ENCODE results near the gene FAT1. TPM values are rescaled to one million over a fixed set of nuclear protein-coding genes. Genes with fewer than 3 reads are reported as not detected.

The FAT1 gene
- total RNA-seq, 2 experiments from 2014 or later: 0.02 to 0.05 TPM

- intact Hi-C loops (cut with DNase I, micrococcal nuclease): no loop called here
- POLR2A ChIA-PET: no interaction called here
- no peak overlapping the region for H3K27ac Mint-ChIP-seq
Observed at GRCh38 chr4:186746581-186746980, 22.9 kb upstream of the FAT1 start.

GRCh38 chr4:186743261-186743660 is 19.6 kb upstream of the FAT1 start:
- ChIA-PET CTCF (interaction anchor here (1.4 kb wide), 1 partner anchor 57 kb away, joined by 3 read pairs; no protein-coding TSS in a partner anchor), POLR2A (no interaction called here)
- no peaks in the 10 kb centered on the region for H3K4me1 Mint-ChIP-seq
- H3K9me3 Mint-ChIP-seq (ENCODE audit: low read depth): no peaks in the 10 kb centered on the region
- ATAC-seq (no peak), DNase-seq (no peak)
- intact Hi-C loops (cut with DNase I, micrococcal nuclease): no loop called here
- no peak overlapping the region for H3K27ac Mint-ChIP-seq
- no peak overlapping the region for H3K4me3 Mint-ChIP-seq
- no peaks in the 10 kb centered on the region for H3K27me3 Mint-ChIP-seq
- H3K36me3 Mint-ChIP-seq (ENCODE audit: low read depth): no peaks in the 10 kb centered on the region

More at GRCh38 chr4:186746581-186746980, 22.9 kb upstream of the FAT1 start:
- H3K4me1 Mint-ChIP-seq: no peaks in the 10 kb centered on the region
- DNase-seq (no peak), ATAC-seq (no peak)
- no peak overlapping the region for H3K4me3 Mint-ChIP-seq
- CTCF ChIA-PET: no interaction called here
- peaks cover 2% of the 10 kb centered on the region for H3K27me3 Mint-ChIP-seq
- H3K9me3 Mint-ChIP-seq (ENCODE audit: low read depth): no peaks in the 10 kb centered on the region
- no peaks in the 10 kb centered on the region for H3K36me3 Mint-ChIP-seq (ENCODE audit: low read depth)

GRCh38 chr4:186740822-186741221 is 17.2 kb upstream of the FAT1 start:
- Mint-ChIP-seq H3K4me3 (no peak overlapping the region), H3K36me3 (ENCODE audit: low read depth) (no peaks in the 10 kb centered on the region), H3K4me1 (no peaks in the 10 kb centered on the region), H3K9me3 (ENCODE audit: low read depth) (no peaks in the 10 kb centered on the region), H3K27me3 (no peaks in the 10 kb centered on the region), H3K27ac (no peak overlapping the region)
- ATAC-seq (no peak), DNase-seq (no peak)
- POLR2A ChIA-PET: no interaction called here
- intact Hi-C loops (cut with DNase I, micrococcal nuclease): no loop called here
- CTCF ChIA-PET: no interaction called here

- ChIA-PET CTCF (interaction anchor here (0.8 kb wide), 1 partner anchor 29 kb away, joined by 3 read pairs; no protein-coding TSS in a partner anchor), POLR2A (interaction anchor here (0.6 kb wide), 1 partner anchor 1047 kb away, joined by 3 read pairs; no protein-coding TSS in a partner anchor)
- DNase-seq: no peak
- no peak for ATAC-seq
- no peak overlapping the region for H3K27ac Mint-ChIP-seq
- no peak overlapping the region for H3K4me3 Mint-ChIP-seq
- intact Hi-C loops (cut with DNase I, micrococcal nuclease): no loop called here
- H3K36me3 Mint-ChIP-seq (ENCODE audit: low read depth): no peaks in the 10 kb centered on the region
- no peaks in the 10 kb centered on the region for H3K27me3 Mint-ChIP-seq
- H3K9me3 Mint-ChIP-seq (ENCODE audit: low read depth): no peaks in the 10 kb centered on the region
- H3K4me1 Mint-ChIP-seq: no peaks in the 10 kb centered on the region
Observed at GRCh38 chr4:186739802-186740434, 16.3 kb upstream of the FAT1 start.

- ChIA-PET POLR2A (no interaction called here), CTCF (interaction anchor here (0.8 kb wide), 1 partner anchor 28 kb away, joined by 3 read pairs; no protein-coding TSS in a partner anchor)
- no peak for DNase-seq
- Mint-ChIP-seq H3K27me3 (no peaks in the 10 kb centered on the region), H3K27ac (no peak overlapping the region), H3K36me3 (ENCODE audit: low read depth) (no peaks in the 10 kb centered on the region), H3K4me1 (no peaks in the 10 kb centered on the region), H3K9me3 (ENCODE audit: low read depth) (no peaks in the 10 kb centered on the region), H3K4me3 (no peak overlapping the region)
- intact Hi-C loops (cut with DNase I, micrococcal nuclease): no loop called here
- ATAC-seq: no peak
Observed at GRCh38 chr4:186739317-186739716, 15.7 kb upstream of the FAT1 start.

- H3K4me3 Mint-ChIP-seq: no peak overlapping the region
- ATAC-seq (no peak), DNase-seq (no peak)
- ChIA-PET POLR2A (no interaction called here), CTCF (no interaction called here)
- H3K9me3 Mint-ChIP-seq (ENCODE audit: low read depth): no peaks in the 10 kb centered on the region
- no peaks in the 10 kb centered on the region for H3K4me1 Mint-ChIP-seq
- H3K36me3 Mint-ChIP-seq (ENCODE audit: low read depth): no peaks in the 10 kb centered on the region
- intact Hi-C loops (cut with DNase I, micrococcal nuclease): no loop called here
- peaks cover 2% of the 10 kb centered on the region for H3K27me3 Mint-ChIP-seq
- no peak overlapping the region for H3K27ac Mint-ChIP-seq
Observed at GRCh38 chr4:186738421-186738820, 14.8 kb upstream of the FAT1 start.

- CTCF ChIA-PET: no interaction called here
- H3K27me3 Mint-ChIP-seq: peaks cover 2% of the 10 kb centered on the region
- DNase-seq: no peak
- ATAC-seq: no peak
- no peaks in the 10 kb centered on the region for H3K9me3 Mint-ChIP-seq (ENCODE audit: low read depth)
- no peaks in the 10 kb centered on the region for H3K36me3 Mint-ChIP-seq (ENCODE audit: low read depth)
- POLR2A ChIA-PET: no interaction called here
- H3K27ac Mint-ChIP-seq: no peak overlapping the region
- no peaks in the 10 kb centered on the region for H3K4me1 Mint-ChIP-seq
- H3K4me3 Mint-ChIP-seq: no peak overlapping the region
- intact Hi-C loops (cut with DNase I, micrococcal nuclease): no loop called here
Observed at GRCh38 chr4:186737427-186737826, 13.8 kb upstream of the FAT1 start.

- ATAC-seq: no peak
- no peaks in the 10 kb centered on the region for H3K9me3 Mint-ChIP-seq (ENCODE audit: low read depth)
Observed at GRCh38 chr4:186736466-186736865, 12.8 kb upstream of the FAT1 start.

GRCh38 chr4:186734251-186734650 is 10.6 kb upstream of the FAT1 start:
- CTCF ChIA-PET: no interaction called here
- Mint-ChIP-seq H3K4me3 (no peak overlapping the region), H3K4me1 (no peaks in the 10 kb centered on the region), H3K36me3 (ENCODE audit: low read depth) (no peaks in the 10 kb centered on the region), H3K27me3 (peaks cover 2% of the 10 kb centered on the region), H3K9me3 (ENCODE audit: low read depth) (no peaks in the 10 kb centered on the region), H3K27ac (no peak overlapping the region)
- intact Hi-C loops (cut with DNase I, micrococcal nuclease): no loop called here
- DNase-seq: no peak
- ATAC-seq: no peak
- POLR2A ChIA-PET: no interaction called here

More at GRCh38 chr4:186736466-186736865, 12.8 kb upstream of the FAT1 start:
- DNase-seq: no peak
- intact Hi-C loops (cut with DNase I, micrococcal nuclease): no loop called here
- Mint-ChIP-seq H3K27me3 (peaks cover 2% of the 10 kb centered on the region), H3K4me3 (no peak overlapping the region), H3K27ac (no peak overlapping the region), H3K36me3 (ENCODE audit: low read depth) (no peaks in the 10 kb centered on the region), H3K4me1 (no peaks in the 10 kb centered on the region)
- CTCF ChIA-PET: no interaction called here
- POLR2A ChIA-PET: no interaction called here

- no peak overlapping the region for H3K27ac Mint-ChIP-seq
- H3K9me3 Mint-ChIP-seq (ENCODE audit: low read depth): no peaks in the 10 kb centered on the region
- H3K36me3 Mint-ChIP-seq (ENCODE audit: low read depth): no peaks in the 10 kb centered on the region
- intact Hi-C loops (cut with DNase I, micrococcal nuclease): no loop called here
- ChIA-PET CTCF (no interaction called here), POLR2A (no interaction called here)
- peaks cover 6% of the 10 kb centered on the region for H3K27me3 Mint-ChIP-seq
- H3K4me1 Mint-ChIP-seq: no peaks in the 10 kb centered on the region
- no peak overlapping the region for H3K4me3 Mint-ChIP-seq
- ATAC-seq (no peak), DNase-seq (no peak)
Observed at GRCh38 chr4:186733778-186734177, 10.1 kb upstream of the FAT1 start.

GRCh38 chr4:186730621-186731020 is 7.0 kb upstream of the FAT1 start:
- ChIA-PET POLR2A (no interaction called here), CTCF (interaction anchor here (0.6 kb wide), 1 partner anchor 73 kb away, joined by 3 read pairs; no protein-coding TSS in a partner anchor)
- Mint-ChIP-seq H3K27me3 (peaks cover 32% of the 10 kb centered on the region), H3K4me1 (peaks cover 8% of the 10 kb centered on the region), H3K9me3 (ENCODE audit: low read depth) (no peaks in the 10 kb centered on the region), H3K27ac (no peak overlapping the region), H3K36me3 (ENCODE audit: low read depth) (no peaks in the 10 kb centered on the region), H3K4me3 (no peak overlapping the region)
- DNase-seq: no peak
- ATAC-seq: no peak
- intact Hi-C loops (cut with DNase I, micrococcal nuclease): no loop called here

GRCh38 chr4:186729856-186730255 is 6.2 kb upstream of the FAT1 start:
- peaks cover 39% of the 10 kb centered on the region for H3K27me3 Mint-ChIP-seq
- intact Hi-C loops (cut with DNase I, micrococcal nuclease): no loop called here
- H3K27ac Mint-ChIP-seq: no peak overlapping the region
- H3K4me1 Mint-ChIP-seq: peaks cover 11% of the 10 kb centered on the region
- no peak overlapping the region for H3K4me3 Mint-ChIP-seq
- ChIA-PET CTCF (no interaction called here), POLR2A (no interaction called here)
- no peaks in the 10 kb centered on the region for H3K36me3 Mint-ChIP-seq (ENCODE audit: low read depth)
- no peaks in the 10 kb centered on the region for H3K9me3 Mint-ChIP-seq (ENCODE audit: low read depth)
- no peak for ATAC-seq
- DNase-seq: no peak
